ENCODE data around the gene HNRNPAB.
"Not testable (repeated sequence)": the region's sequence is repeated elsewhere in the genome, so short reads cannot be mapped to it uniquely, and the experiment has no call there.

Gene HNRNPAB

DNA sequence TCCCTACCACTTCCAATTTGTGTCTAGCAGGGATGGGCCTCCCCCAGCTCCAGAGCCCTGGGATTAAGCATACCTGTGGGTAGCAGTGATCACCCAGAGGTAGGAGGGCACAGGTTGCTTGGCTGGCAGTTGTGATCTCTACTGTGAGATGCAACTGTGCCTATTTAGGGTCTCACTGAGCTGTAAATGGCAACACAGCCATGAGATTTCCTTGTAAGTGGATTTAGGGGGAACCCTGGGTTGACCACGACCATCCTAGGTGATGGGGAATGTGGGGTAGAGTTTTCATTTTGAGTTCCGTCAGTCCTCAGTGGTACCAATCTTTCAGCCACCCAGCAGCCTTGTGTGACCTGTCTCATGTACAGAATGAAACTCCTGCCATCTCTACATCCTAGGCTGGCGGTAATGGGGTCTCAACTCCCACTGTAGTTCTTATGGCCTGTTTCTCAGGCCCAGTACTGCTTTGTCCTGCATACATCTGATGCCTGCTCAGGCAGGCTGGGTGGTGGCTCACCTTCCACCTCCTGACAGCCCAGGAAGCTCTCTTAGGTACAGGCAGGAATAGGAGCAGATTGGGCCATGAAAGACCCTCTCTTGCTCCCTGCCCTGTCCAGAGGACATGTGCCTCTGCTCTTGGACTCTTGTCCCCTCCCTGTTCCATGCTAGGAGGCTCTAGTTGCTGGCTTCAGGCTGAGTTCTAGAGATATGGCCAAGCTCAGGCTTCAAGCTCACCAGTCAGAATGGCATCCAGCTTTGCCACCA is 8.1 kb downstream of the HNRNPAB start:
- no peak for DNase-seq (ENCODE audit: low read depth, low spot score)

DNA sequence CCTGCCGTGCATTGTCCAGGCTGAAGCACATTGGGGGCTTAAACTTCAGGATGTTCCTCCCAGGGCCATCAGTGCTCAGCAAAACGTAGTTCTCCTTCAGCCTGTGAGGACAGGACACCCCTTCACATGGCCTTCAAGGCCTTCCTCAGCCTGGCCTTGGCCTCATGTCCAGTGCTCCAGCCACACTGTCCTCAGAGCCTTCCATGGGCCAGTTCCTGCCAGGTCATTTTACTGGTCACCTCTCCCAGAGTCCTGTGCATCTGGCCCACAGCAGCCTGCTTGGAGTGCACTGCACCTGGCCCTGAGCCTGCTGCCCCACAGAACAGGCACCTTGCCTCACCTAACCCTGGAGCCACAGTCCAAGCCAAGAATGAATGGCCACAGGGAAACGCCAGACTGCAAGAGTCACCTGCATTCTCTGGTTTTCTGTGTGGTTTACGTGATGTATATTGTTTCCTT is 8.7 kb downstream of the HNRNPAB start:
- no peak for DNase-seq (ENCODE audit: low read depth, low spot score)

DNA sequence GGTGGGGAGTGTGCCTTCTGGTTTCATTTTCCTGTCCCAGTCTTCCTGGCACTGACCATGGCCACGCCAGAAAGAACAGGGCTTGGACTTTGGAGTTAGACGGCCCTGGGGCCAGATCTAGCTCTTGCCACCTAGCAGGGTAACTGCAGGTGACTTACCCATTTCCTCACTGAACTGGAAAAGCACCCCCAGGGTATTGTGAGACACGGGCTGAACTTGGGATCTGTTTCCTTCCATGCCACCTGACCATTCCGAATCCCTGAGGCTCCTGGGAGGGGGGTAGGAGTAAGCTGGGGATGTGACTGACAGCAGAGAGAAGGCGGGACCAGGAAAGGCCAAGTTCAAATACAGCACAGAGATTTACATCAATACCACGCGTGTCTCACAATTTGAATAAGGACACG is 9.4 kb downstream of the HNRNPAB start:
- DNase-seq (ENCODE audit: low read depth, low spot score), result no peak

DNA sequence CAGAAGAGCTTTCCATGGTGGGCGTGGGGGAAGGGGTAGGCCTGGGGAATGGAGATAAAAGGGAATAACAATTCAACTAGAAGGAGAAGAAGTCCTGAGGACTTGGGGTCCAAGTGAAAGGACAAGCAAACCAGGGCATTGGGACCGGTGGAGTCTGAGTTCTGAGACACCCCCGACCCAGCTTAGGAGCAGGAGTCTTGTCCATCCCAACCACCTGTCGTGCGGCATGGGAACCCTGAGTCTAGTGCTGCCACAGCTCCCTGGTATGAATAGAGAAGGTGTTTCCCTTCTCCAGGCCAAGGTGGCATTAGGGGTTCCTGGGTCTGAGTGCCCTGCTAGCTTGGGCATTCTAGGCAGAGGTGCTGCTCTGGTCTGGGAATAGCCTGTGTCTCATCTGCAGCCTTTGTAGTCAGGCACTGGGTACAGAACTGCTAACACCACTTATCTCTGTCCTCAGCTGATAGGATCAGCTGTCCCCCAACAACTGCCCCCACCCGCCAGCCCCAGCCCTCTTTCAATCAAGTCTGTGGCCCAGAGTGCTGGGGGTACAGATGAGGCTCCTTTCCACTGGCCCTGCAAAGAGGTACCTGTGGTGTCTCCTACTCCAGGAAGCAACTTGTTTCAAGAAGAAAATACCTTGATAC is 9.9 kb downstream of the HNRNPAB start:
- no peak for DNase-seq (ENCODE audit: low read depth, low spot score)

DNA sequence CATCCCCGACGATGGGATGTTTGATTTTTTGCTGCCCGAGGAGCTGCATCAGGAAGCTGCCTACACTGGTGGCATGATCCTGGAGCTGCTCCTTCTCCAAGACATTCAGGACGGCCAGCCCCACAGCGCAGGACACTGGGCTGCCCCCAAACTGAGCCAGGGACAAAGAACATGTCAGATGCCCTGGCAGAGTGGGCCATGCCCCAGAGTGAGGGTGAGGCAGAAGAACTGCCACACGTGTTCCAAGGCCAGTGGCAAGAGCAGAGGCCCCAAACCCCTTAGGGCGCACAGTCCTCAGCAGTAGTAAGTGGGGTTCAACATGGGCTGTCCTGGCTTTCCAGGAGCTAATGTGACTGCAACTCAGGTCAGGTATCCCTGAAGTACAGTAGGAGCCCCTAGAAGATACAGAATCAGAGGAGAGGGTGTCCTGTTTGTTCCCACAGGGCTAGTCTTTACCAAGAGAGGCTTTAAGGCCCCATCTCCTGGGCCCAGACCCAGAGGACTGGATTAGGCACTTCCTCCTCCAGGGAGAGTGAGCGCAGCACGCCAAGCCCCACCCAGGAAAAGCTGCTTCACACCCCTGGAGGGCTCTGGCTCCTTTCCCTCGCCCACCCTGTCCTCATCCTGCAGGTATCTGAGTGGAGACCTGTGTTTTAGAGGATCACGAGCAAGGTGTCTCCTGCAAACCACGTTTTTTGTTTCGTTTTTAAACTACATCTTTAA is 11.1 kb downstream of the HNRNPAB start:
- no peak for DNase-seq (ENCODE audit: low read depth, low spot score)

DNA sequence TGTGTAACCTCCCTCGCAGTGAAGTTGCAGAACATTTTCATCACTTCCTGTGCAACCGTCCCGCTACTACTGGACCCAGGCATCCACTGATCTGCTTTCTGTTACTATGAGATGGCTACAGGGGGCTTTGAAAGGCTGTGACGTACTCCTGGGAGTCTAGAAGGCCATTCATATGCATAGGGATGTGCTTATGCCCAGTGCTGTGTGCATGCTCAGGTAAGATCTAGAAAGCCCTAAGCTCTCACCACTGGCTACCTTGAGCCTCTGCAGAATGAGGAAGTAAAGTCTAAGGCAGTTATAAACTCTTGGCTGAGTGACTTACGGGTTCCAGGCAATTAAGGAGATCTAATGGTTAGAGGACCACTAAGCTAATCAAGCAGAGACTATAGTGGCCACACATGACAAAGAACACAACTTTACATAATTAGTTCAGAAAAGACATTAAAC is 11.8 kb downstream of the HNRNPAB start:
- DNase-seq (ENCODE audit: low read depth, low spot score), result no peak

DNA sequence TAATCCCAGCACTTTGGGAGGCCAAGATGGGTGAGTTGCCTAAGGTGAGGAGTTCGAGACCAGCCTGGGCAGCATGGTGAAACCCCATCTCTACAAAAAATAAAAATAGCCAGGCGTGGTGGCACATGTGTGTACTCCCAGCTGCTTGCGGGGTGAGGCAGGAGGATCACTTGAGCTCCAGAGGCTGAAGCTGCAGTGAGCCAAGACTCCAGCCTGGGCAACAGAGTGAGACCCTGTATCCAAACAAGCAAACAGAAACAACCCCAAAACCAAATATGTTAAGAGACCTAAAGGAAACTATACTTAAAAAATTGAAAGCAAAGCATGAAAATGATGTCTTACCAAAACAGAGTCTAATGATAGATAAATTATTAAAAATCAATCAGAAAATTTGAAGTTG is 12.4 kb downstream of the HNRNPAB start:
- DNase-seq (ENCODE audit: low read depth, low spot score), result no peak

DNA sequence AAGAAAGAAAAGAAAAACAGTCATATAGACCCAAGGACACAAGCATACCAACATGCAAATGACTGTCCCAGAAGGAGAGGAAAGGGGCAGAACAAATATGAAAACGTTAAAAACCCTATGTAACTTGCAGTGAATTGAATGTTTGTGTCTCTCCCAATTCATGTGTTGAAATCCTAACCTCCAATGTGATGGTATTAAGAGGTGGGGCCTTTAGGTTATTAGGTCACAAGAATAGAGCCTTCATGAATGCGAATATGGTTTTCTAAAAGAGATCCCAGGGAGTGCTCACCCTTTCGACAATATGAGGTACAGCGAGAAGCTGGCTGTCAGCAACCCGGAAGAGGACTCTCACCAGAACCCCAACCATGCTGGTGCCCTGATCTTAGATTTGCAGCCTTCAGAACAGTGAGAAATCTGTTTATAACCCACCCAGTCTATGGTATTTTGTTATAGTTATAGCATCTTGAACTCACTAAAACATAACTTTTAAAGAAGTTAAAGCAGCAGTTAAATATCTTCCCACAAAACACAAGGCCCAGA is 14.0 kb downstream of the HNRNPAB start:
- DNase-seq (ENCODE audit: low read depth, low spot score), result no peak

DNA sequence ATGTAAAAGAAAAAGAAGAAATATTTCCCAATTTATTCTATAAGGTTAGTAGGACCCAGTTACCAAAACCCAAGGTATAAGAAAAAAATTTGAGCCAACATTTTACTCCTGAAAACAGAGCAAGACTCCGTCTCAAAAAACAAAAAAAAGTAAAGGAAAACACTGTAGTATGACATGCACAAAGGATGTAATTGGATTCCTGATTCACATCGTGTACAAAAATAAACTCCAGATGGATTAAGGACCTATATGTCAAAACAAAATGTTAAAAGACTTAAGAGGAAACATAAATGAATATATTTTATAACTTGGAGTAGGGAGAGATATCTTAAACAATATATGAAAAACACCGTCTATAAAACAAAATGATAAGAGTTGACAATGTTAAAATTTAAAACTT is 14.5 kb downstream of the HNRNPAB start:
- DNase-seq (ENCODE audit: low read depth, low spot score), result no peak

DNA sequence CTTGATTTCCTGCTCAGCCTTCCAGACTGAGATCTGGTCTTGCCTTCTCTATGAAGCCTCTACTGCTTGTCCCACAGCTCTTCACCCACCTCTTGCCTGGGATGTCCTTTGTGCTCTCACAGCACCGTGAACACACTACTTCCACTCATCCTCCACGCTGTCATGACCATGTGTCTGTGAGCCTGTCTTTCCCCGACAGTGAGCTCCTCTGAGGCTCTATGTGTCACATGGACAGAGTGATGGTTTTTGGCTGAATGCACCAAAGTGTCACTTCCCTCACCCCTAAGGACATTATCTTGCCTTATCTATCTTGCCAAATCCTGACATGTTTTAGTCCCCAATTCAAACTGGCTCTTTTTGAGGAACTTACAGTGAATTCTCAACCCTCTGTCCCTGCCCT is 16.9 kb downstream of the HNRNPAB start:
- DNase-seq (ENCODE audit: low read depth, low spot score), result no peak

DNA sequence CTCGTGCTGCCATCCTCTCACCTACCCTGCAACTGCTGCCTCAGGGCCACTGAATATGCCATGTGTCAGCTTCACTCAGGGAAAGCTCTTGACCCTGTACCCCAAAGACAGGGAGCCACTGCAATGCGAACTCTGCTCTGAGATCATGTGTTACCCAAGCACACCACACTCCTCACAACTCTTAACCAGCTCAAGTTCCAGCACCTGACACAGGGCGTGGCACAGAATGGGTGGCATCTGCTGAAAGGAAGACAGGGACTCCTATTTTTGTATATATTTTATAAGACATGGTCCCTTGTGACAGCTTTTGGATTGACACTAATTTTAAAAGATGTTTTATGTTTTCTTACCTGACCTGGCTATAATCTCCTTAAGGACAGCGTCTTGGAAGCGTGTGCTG is 17.5 kb downstream of the HNRNPAB start:
- no peak for DNase-seq (ENCODE audit: low read depth, low spot score)

DNA sequence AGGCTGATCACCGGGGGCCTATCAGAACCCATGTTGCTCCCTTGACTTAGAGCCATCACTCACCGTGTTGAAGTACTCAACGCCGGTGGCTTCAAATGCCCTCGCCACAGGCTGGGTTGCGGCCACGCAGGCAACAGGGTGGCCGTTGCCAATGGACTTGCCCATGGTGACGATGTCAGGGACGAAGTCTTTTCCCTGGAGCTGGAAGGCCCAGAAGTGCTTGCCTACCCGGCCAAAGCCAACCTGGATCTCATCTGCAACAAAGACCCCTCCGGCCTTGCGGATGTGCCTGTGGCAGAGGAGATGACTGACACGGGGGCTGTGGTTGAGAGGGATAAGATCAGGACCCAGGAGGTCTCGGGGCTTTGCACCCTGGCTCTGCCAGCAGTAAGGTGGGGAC is 18.0 kb downstream of the HNRNPAB start:
- no peak for DNase-seq (ENCODE audit: low read depth, low spot score)

DNA sequence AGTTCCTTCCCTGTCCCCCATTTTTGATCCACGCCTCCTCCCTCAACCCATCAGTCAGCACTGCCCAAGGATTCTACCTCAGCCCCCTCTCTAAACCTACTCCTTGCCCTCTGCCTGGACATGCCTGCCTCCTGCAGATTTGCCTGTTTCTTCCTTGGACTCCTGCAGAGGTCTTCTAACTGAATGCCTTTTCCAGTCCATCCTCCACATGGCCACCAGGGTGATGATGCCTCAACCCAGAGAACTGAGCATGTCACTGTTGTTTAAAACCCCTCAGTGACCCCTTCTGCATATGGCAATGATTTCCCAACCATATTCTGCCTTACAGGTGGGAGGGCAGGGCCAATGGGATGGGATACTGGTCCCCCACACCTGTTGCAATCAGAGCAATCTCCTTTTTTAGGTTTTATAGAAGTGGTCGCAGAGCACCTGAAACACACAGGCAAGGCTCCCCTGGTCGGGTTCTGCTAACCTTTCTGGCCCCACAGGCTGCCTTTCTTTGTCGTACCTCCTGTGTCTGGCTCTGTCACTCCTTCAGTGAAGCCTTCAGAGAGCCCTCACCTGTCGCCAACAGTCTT is 19.0 kb downstream of the HNRNPAB start:
- DNase-seq (ENCODE audit: low read depth, low spot score), result no peak

DNA sequence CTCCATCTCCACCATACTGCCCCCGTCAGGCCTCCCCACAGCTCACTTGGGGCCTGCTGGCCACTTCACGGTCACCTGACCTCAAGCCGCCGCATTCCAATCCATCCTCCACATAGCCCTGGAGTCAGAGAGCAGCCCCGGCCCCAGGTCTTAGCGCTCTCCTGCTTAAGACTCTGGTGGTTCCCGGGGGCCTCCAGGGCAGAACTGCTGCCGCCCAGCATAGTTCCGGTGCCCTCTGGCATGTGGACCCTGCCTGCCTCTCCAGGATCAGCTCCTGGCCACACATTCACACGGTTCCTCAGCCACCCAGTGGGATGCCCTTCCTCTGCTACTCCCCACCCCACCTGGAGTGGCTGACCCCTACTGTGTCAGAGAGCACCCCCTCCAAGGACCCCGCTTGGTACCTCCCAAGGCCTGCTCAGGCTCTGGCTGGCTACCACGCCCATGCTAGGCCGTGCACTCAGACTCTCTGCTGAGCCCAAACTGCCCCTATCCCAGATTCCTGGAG is 19.5 kb downstream of the HNRNPAB start:
- no peak for DNase-seq (ENCODE audit: low read depth, low spot score)

DNA sequence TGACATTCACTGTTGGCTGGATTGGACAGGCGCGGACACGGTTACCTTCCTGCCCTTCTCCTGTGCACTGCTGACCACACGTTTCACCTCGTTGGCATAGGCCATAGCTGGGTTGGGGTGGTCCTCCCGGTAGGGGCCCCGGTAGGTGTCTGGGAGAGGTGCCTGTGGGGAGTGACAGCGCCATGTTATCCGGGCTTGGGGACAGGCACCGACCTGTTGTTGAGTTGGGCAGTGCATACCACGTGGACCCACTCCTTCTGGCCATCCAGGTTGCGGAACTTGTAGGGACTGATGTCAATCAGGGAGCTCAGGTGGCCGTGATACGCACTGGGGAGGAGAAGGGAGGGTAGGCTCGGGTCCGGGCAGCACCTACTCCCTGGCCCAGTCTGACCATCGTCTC is 20.1 kb downstream of the HNRNPAB start:
- no peak for DNase-seq (ENCODE audit: low read depth, low spot score)

DNA sequence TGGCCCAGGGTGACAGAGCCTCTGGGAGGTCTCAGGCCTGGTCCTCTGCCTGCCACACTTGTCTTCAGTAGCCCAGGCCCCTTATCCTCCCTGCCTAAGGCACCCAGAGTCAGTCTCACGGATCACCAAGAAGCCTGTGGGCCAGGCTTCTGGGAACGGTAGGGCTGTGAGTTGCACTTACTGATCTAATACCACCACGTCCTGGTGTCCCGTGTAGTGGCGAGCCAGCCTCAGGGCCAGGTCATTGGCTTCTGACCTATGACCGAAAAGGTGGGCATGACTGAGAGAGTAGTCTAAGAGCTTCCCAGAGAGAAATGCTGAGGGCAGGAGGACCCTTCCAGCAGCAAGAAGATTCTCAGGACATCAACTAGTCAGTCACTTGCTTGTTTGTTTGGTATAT is 20.8 kb downstream of the HNRNPAB start:
- no peak for DNase-seq (ENCODE audit: low read depth, low spot score)

DNA sequence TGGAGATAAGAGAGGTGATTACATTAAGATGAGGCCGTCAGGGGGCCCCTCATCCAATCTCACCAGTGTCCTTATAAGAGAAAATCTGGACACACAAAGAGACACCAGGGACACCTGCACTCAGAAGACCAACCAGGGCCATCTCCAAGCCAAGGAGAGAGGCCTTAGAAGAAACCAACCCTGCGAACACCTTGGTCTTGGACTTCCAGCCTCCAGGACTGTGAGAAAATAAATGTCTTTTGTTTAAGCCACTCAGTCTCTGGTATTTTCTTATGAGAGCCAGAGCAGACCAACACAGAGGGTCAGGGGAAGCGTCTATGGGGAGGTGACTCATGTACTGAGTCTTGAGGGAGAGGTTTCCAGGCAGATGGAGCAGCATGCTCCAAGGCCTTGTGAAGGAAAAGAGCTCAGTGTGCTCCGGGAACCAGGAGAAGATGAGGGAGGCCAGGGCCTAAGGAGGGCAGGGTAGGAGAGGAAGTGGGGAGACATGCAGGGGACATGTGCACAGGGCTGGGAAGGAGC is 22.9 kb downstream of the HNRNPAB start:
- no peak for DNase-seq (ENCODE audit: low read depth, low spot score)

DNA sequence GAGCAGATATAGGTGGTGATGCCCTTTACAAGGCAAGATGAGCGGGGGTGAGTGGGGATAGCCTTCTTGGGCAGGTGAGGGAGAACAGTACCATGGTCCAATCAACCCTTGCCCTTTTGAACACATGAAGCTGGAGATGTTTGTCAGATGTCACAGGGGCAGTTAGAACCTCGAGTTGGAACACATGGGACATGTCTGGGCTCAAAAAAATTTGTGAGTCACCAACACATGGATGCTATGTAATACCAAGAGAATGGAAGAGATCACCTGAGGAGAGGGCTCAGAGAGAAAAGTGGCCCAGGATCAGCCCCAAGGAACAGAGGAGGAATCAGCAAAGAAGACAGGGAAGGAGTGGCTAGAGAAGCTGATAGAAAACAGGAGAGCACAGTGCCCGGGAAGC is 23.6 kb downstream of the HNRNPAB start:
- no peak for DNase-seq (ENCODE audit: low read depth, low spot score)

DNA sequence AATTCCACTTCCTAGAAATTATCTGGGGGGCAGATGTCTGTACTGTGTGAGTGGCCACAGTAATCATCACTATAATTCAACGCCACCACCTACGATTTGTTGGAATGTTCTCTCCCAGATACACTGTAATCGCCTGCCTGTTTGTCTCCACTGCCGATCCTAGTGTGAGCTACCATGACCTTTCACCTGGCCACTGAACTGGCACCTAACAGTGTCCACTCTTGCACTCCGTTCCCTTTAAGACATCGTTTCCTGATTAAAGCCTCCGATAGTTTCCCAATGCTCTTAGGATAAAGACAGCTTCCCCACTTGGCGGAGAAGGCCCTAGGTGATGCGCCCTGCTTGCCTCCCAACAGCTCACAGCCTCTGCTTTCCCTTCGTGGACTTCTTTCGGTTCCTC is 24.3 kb downstream of the HNRNPAB start:
- no peak for DNase-seq (ENCODE audit: low read depth, low spot score)

DNA sequence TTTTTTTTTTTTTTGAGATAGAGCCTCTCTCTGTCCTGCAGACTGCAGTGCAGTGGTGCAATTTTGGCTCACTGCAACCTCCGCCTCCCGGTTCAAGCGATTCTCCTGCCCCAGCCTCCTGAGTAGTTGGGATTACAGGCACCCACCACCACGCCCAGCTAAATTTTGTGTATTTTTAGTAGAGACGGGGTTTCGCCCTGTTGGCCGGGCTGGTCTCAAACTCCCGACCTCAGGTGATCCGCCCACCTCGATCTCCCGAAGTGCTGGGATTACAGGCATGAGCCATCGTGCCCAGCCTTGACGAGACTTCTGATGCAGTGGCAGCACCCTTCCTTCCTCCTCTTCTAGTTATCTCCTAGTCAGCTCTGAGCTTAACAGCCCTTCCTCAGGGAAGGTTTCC is 24.8 kb downstream of the HNRNPAB start:
- DNase-seq (ENCODE audit: low read depth, low spot score), result not testable (repeated sequence)

DNA sequence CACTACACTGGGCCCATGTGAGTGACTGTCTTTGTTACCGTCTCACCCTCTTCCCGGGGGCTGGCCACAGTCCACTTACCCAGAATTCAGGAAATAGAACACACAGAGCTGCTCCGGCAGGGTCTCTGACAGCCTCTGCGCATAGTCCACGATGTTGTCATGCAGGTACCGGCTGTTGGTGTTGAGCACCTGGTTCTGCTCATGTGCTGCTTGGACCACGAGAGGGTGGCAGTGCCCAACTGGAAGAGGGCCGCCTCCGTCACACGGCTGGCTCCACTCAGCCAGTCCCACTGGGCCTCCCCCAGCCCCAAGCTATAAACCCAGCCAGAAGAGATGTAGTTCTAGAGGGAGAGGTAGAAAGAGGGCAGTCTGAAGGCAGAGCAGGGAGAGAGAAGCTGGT is 25.5 kb downstream of the HNRNPAB start:
- no peak for DNase-seq (ENCODE audit: low read depth, low spot score)

Measured in activated naive CD8-positive, alpha-beta T cell treated with anti-CD3 and anti-CD28 coated beads, Interleukin-2, amount 50 U/mL, for 16 hours (primary cell).